ENCODE results near the gene PIK3R1.

PIK3R1 gene

DNA sequence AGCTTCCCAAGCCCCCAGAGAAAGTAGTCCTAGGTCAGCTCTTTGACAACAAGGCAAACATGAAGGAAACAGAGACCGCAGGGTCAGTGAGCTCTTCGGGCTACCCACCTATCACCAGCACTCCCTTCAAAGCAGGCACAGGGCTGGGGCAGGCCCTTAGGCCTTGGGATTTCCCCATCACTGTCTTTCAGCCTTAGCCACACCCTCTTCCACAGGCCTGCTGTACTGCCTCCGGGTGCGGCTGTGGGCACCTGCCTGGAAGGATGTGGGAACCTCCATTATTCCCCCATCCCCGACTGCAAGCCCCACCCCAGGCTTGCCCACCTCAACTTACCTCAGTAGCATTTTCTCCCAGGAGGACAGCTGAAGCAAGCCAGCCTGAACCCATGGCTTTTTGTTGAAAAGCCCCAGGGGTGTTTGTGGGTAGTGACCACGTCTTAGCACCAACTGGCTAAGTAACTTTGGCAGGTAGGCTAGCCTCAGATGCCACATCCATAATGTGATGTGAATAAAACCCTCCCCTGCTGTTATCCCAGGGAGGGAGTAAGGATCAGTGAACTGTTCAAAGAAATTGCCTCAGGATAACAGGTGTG is 100.2 kb downstream of the PIK3R1 start:
- no peak overlapping the region for H3K4me3 ChIP-seq (ENCODE audit: low read depth, low read length)
- TF ChIP-seq, protein P1, sequence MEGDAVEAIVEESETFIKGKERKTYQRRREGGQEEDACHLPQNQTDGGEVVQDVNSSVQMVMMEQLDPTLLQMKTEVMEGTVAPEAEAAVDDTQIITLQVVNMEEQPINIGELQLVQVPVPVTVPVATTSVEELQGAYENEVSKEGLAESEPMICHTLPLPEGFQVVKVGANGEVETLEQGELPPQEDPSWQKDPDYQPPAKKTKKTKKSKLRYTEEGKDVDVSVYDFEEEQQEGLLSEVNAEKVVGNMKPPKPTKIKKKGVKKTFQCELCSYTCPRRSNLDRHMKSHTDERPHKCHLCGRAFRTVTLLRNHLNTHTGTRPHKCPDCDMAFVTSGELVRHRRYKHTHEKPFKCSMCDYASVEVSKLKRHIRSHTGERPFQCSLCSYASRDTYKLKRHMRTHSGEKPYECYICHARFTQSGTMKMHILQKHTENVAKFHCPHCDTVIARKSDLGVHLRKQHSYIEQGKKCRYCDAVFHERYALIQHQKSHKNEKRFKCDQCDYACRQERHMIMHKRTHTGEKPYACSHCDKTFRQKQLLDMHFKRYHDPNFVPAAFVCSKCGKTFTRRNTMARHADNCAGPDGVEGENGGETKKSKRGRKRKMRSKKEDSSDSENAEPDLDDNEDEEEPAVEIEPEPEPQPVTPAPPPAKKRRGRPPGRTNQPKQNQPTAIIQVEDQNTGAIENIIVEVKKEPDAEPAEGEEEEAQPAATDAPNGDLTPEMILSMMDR (IDR thresholded peaks at IDR 0.05; ENCODE audit: insufficient read depth, low read depth, low read length, missing control alignments), result no peak
- DNase-seq (ENCODE audit: low read depth), result peak; percentile 75

DNA sequence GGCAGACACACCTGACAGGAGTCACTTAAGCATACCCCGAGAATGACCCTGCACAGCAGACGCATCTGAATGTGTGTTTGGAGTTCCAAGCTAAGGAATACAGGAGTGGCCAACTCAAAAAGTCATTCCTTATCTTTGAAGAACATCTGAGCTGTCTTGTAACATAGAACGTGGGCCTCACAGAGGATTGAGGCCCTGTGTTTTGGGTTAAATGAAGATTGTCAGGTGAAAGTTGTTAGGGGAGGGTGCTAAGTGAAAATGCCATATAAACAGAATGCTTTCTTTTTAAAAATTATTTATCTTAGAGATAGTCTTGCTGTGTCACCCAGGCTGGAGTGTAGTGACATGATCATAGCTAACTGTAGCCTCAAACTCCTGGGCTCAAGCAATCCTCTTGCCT is 100.9 kb downstream of the PIK3R1 start:
- TF ChIP-seq, protein P1 (IDR thresholded peaks at IDR 0.05; ENCODE audit: insufficient read depth, low read depth, low read length, missing control alignments), result no peak
- no peak overlapping the region for H3K4me3 ChIP-seq (ENCODE audit: low read depth, low read length)
- DNase-seq (ENCODE audit: low read depth), result no peak

DNA sequence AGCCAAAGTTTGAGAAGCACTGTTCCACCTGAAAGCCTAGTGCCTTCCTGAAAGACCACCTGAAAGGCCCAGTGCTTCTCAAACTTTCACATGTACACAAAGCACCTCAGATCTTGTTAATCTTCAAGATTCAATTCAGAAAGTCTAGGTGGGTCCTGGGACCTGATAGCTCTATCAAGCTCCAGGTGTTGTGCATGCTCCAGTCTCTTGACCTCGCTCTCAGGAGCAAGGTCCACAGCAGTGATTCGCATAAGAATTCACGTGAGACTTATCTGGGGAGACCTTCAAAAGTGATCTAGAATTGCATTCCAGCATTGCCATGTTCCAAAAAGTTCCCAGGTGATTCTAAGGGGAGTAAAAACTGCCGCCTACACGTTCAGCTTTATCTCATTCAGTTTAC is 102.1 kb downstream of the PIK3R1 start:
- H3K4me3 ChIP-seq (ENCODE audit: low read depth, low read length), result no peak overlapping the region
- DNase-seq (ENCODE audit: low read depth), result no peak
- TF ChIP-seq, protein P1 (IDR thresholded peaks at IDR 0.05; ENCODE audit: insufficient read depth, low read depth, low read length, missing control alignments), result no peak

DNA sequence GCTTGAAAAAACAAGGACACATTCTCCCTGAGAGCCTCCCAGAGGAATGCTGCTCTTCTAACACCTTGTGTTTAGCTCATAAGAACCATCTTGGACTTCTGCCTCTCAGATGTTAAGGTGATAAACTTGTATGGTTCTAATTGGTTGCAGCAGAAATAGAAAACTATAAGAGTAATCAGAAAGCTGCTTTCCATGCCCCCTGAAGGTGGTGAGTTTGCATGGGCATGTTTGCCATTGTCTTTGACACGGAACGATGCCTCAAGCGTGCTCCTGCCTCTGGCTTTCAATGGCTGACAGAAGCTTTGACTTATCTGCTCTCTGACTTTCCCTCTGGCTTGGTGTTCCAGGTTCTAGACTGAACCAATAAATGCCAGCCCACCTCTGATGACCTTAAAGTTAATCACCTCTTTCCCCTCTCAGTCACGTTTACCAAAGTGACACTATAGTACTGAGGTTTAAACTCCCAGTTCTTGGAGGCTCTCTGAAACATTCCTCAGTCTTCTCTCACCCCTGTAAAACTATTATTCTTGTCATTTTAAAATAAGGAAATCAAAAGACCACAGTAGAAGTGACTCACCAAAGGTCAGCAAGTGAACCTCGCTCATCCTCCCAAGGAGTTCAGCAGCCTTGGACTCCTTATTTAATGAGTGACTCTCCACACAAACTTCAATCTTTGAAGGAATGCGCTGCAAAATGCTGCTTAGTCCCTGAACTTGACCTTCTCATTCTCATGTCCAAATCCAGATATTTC is 103.6 kb downstream of the PIK3R1 start:
- H3K4me3 ChIP-seq (ENCODE audit: low read depth, low read length), result no peak overlapping the region
- TF ChIP-seq, protein P1 (IDR thresholded peaks at IDR 0.05; ENCODE audit: insufficient read depth, low read depth, low read length, missing control alignments), result no peak
- no peak for DNase-seq (ENCODE audit: low read depth)

DNA sequence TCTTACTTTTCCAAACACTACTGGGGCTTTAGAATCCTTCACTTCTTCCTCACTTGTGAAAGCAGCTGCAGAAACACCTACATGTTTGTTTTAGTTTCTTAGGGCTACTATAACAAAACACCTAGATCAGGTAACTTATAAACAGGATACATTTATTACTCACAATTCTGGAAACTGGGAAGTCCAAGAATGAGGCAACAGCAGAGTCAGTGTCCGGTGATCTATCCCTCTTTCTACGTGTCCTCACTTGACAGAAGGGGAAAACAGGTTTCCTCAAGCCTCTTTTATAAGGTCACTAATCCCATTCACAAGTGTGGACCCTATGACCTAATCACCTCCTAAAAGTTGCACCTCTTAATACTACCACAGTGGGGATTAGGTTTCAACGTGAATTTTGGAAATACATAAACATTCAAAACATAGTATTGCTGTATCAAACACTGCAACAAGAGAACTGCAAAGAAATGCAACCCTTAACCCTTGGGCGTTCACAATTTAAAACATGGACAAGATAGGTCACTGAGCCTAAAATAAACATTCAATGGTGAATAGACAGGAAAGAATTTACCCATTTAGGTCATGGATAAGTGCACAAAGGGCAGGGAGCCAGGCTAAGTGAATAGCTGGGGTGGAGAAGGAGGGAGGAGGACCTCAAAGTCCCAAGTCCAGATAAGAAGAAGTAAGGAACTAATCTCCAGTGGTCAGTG is 104.3 kb downstream of the PIK3R1 start:
- TF ChIP-seq, protein P1 (IDR thresholded peaks at IDR 0.05; ENCODE audit: insufficient read depth, low read depth, low read length, missing control alignments), result no peak
- no peak for DNase-seq (ENCODE audit: low read depth)
- no peak overlapping the region for H3K4me3 ChIP-seq (ENCODE audit: low read depth, low read length)

DNA sequence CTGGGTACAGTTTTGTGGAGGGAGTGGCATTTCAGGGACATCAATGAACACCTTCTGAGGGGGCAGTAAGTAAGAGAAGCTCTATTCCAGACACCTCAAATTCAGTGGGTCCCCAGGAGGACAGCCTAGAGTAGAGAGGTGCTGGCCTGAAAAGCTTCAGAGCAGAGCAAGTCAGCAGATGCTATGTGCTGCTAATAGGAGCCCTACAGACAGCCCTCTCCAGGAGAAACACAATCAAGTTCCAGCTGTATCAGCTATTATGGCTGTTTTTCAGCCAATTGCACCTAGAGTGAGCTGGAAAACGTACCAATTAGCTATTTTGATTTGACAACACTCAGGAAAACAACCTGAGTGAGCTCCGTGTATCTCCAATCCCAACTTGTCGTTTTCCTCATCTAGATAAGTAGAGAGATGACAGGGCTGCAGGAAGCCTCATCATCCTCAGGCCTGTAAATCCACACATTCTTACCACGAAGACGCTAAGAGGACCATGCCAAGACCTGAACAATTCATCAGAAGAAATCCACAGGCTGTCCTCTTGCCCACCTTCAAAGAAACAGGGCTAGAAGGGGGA is 104.9 kb downstream of the PIK3R1 start:
- no peak overlapping the region for H3K4me3 ChIP-seq (ENCODE audit: low read depth, low read length)
- TF ChIP-seq, protein P1 (IDR thresholded peaks at IDR 0.05; ENCODE audit: insufficient read depth, low read depth, low read length, missing control alignments), result no peak
- no peak for DNase-seq (ENCODE audit: low read depth)
